Measurements from ENCODE around the gene LBX2.

The LBX2 gene

DNA sequence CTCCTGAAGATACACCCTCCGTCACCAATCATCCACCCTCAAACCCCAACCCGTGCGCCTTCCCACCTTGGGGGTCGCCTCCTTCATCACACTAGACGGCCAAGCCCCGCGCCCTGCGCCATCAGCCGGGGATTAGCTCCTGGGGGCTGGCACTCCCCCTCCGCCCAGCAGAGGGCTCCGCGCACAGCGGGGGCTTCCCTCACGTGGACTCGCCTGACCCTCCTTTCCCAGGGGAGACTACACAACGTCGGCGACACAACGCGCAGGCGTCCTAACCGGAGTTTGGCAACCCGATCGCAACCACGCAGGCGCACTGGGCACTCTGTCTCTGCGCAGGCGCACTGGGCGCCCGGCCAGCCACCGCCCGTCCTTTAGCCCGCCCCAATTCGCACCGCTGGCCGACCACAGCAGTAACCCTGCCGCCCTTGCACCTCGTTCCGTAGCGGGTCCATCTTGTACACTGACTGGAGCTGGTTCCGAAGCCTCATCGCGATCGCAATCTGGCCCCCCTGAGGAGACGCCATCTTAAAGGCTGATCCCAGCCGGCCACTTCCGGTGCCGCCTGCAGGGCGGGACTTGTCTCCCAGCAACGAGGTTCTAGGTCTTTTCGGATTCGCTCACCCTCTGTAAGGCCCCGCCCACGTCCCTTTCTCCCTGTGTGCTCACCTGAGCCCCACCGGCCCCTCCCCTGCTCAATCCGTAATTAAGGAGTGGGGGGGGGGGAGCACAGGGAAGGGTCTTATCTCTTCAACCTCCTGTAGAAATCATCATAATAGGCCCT, 7.9 kb upstream of the LBX2 start, which contains the start of gene PCGF1:
PCGF1 (minus strand) TSS at position 551 of the 781 bp plus-strand sequence; CDS start at position 524, 27 bp downstream.
- in situ Hi-C loops (cut with MboI; ENCODE audit: low sequenced_read_pairs), result no loop called here

DNA sequence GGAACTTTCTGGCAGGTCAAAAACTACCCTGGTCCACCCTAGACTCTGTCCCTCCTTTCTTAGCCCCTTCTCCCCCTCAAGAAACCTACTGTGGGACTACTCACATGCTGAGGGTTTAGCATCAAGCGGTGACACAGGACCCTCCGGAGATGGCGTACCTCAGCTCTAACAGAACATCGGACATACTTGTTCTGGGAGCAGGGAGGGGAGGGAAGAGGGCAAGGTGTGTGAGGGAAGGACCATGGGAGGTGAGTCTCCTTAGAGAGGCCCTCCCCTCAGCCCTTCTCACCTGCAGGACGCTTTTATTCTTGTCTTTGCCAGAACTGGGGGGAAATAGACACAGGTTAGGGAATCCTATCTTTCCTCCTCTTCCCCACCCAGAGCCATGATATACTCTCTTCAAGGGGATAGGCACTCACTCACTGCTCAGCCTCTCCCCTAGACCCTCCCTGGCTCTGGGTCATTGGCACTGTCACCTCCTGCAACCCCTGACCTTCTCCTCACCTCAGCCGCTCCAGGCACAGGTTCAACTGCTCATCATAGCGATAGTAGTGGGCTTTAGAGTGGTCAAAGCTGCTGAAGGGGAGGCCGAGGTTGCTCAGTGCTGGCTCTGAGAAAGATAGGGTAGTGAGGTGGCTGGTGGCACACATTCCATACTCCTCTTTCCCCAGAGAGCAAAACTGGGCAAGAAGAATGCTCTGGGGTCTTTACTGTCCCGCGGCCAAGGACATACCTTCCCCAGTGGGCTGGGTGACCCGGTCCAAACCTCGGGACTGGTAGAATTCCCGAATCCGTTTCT, 6.2 kb upstream of the LBX2 start:
- in situ Hi-C loops (cut with MboI; ENCODE audit: low sequenced_read_pairs), result no loop called here

DNA sequence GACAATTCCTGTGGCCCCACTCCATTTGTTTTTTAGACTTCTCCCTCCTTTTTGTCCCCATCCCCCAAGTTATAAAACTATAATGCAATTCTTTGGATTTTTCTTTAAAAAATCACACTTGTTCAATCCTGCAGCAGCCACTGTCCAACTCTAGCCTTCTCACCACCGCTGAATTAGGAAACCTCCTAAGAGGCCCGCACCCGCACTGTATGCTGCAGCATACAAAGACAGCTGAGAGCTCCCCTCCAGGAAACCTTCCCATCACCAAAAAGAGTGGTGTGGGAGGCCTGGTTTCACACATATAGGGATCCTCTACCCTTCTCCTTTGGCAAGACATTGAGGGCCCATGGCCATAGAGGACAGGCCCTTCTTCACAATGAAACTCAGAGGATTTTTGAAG, 5.2 kb upstream of the LBX2 start:
- in situ Hi-C loops (cut with MboI; ENCODE audit: low sequenced_read_pairs), result no loop called here

GRCh38 chr2:74503506-74504475, 4.4 kb upstream of the LBX2 start:
- in situ Hi-C loops (cut with MboI; ENCODE audit: low sequenced_read_pairs), result no loop called here

DNA sequence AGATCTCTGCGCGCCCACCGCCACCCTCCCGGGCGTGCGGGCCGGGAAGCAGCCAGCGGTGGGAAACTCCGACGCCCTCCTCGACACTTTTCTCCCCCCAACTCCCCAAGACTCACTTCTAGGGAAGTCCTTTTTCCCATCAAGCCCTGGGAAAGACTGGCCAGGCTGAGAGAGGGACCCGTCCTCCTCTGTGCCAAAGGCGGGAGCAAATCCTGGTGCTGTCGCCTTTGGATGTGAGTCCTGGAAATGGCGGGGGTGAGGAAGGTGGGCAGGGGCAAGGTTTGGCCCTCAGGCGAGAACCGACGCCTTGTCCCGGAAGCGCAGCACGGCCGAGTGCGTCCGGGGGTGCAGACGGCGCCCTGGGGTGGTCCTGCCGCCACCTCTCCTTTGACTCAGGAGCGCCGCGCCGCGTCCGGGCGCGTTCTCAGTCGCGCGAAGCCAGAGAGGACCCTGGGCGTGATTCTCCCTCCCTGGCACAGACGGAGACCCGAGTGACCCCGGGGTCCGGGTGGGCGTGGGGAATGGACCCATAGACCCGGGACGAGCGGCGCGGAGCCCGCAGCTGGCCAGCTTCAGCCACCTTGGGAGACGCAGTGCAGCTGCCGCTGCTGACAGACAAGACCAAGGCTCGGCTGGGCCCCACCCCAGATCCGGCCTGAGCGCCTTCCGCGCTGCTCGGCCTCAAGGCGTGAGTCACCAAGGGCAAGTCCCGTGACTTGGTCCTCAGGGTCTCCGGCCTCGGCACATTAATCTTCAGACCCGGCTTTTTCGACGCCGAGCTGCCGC, 3.5 kb upstream of the LBX2 start:
- in situ Hi-C loops (cut with MboI; ENCODE audit: low sequenced_read_pairs), result no loop called here

GRCh38 chr2:74502147-74502719, 2.8 kb upstream of the LBX2 start:
- in situ Hi-C loops (cut with MboI; ENCODE audit: low sequenced_read_pairs), result no loop called here

DNA sequence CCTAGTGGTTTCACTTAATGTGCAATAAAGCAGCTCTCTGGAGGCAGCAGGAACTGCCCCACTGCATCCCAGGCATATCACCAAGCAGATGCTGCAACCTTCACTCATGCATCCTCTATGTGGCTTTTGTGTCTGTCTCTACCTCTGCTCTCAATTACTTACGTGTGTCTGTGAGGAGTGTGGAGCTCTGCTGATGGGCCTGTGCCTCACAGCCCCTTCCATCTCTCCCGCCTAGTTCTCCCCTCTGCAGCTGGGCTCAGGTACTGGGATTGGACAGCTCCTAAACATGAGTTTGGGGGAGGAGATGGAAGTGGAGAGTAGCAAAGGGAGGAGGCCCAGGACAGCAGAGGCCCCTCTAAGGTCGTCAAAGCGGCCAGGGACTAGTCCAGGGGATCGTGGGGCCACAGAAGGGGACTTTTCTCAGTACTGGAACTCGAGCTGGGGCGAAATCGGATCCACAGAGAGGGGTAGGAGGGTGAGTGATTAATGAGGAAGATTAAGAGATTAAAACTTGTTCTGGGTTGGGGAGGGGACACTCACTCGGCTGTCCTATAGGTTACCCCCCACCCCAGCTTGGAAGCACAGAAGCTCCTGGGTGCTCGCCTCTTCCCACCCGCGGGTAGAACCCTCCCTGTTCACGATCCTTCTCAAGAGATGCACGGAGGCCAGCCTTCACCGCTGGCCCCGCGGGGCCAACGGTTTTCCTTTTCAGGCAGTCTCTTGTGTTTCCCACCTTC, 2.1 kb upstream of the LBX2 start:
- in situ Hi-C loops (cut with MboI; ENCODE audit: low sequenced_read_pairs), result no loop called here

DNA sequence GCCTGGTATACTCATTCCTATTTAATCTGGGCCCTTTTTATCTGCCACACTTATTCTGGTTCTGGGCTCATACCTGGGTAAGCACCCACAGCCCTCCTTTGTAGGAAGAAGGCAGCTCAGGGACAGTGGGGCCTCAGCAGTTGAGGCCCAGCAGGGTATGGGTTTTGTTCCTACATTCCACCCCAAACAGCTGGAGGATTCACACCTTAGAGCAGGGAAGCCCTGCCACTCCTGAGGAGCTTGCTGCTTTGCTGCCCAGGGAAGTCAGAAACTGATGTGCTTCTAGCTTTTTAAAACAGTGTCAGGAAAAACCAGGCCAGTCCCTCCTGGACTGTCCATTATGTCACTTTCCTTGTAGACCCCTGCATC, 1.2 kb upstream of the LBX2 start:
- in situ Hi-C loops (cut with MboI; ENCODE audit: low sequenced_read_pairs), result no loop called here

DNA sequence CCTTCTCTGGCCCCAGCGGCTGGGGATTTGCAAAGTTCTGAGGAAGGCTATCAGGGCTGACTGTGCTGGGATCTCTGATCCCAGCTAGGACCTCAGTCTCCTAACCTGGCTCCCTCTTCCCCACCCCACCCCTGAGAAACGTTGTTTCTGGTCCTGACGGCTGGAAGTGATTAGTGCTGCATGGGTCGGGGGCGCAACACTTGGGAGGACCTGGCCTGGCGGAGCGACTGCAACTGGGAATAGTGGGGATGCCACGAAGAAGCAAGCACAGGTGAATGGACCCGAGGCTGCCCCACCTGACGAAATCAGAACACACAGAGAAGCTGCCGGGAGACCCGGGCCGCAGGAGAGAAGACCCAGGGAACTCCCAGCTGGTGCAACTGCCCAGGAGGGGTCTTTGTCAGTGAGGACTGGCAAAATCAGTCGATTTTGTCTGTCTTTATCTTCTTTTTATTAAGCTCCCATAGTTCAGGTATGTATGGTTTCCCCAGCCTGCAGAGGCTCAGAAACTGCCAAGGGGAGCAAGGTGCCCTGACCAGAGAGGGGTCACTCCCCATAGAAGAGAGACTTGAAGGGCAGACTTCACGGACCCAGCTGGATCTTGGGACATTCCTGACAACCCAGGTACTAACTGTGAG, 656 bp upstream of the LBX2 start:
- in situ Hi-C loops (cut with MboI; ENCODE audit: low sequenced_read_pairs), result loop anchor here (25.0 kb wide), 1 partner anchor 87 kb away; no protein-coding TSS in a partner anchor

- in situ Hi-C loops (cut with MboI; ENCODE audit: low sequenced_read_pairs), result loop anchor here (25.0 kb wide), 1 partner anchor 89 kb away; no protein-coding TSS in a partner anchor
Measured at GRCh38 chr2:74498500-74499266, 720 bp downstream of the LBX2 start.

DNA sequence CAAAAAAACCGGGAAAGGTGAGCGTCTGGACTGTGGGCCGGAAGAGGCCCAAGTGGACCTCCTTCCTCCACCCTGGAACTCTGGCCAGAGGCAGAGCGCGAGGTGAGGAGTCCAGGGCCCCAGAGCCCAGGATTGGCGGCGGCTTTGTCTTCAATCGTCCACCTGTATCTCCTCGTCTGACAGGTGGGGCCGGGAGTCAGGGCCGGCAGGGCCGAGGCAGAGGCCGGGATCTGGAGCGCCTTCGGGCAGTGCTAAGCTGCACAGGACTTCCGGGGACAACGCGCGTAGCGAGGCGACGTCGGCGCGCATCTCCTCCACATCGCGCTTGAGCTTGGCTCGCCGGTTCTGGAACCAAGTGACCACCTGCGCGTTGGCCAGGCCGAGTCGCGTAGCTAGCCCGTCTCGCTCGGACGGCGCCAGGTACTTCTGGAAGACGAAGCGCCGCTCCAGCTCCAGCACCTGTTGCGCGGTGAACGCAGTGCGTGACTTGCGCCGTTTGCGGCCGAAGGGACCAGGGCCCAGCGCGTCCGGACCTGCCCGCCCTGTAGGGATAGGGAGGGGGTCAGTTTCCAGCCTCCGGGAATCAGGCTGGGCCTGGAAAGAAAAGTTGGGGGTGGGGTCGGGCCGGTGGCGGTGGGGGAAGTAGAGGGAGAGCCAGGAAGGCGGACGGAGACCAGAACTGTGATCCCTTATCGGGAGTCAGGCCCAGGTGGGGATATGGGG, 1.5 kb downstream of the LBX2 start:
- in situ Hi-C loops (cut with MboI; ENCODE audit: low sequenced_read_pairs), result loop anchor here (25.0 kb wide), 1 partner anchor 89 kb away; no protein-coding TSS in a partner anchor

DNA sequence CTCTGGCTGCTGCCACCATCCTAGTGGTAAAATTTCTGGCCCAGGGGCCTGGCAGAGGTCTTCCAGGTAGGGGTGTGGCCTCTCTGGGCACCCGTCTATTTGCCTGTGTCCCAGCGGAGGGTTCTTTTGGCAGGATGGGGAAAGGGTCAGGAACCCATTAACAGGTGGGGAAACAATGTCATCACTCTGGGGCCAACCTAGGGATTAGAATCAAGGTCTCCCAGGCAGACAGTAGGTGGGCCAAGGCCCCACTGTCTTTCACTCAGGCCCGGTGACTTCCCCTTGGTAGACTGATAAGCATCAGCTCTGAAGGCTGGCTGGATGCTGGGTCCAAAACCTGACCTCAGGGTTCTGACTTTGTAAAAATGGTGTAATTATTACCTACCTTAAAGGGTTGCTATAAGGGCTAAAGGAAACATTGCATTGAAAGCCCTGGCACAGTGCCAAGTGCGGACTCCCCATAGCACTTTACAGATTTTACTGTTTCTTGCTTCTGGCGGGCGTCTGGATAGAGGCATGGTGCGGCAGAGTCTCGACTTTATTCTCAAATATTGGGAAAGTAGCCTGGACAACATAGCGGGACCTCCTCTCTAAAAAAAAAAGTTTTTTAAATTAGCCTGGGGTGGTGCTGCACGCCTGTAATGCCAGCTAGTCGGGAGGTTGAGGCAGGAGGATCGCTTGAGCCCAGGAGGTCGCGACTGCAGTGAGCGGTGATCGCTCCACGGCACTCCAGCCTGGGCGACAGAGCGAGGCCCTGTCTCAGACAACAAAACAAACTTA, 2.2 kb downstream of the LBX2 start:
- in situ Hi-C loops (cut with MboI; ENCODE audit: low sequenced_read_pairs), result loop anchor here (25.0 kb wide), 1 partner anchor 90 kb away; no protein-coding TSS in a partner anchor

DNA sequence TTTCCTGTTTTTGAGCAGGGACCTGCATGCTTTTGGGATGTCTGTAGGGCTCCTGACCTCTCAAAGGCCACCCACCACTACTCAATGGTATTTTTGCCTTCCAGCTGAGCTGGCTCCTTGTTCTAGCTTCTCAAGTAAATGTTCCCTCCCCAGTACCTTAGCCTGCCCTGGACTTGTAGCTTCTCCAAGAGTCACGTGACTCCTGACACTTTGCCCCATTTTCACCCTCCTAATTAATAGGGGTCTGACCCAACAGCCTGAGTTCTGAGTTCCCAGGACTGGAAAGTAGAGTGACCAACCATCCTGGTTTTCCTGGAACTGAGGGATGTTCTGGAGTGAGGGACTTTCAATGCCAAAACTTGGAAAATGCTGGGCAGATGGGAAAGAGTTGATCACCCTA, 4.0 kb downstream of the LBX2 start:
- in situ Hi-C loops (cut with MboI; ENCODE audit: low sequenced_read_pairs), result loop anchor here (25.0 kb wide), 1 partner anchor 92 kb away; no protein-coding TSS in a partner anchor

DNA sequence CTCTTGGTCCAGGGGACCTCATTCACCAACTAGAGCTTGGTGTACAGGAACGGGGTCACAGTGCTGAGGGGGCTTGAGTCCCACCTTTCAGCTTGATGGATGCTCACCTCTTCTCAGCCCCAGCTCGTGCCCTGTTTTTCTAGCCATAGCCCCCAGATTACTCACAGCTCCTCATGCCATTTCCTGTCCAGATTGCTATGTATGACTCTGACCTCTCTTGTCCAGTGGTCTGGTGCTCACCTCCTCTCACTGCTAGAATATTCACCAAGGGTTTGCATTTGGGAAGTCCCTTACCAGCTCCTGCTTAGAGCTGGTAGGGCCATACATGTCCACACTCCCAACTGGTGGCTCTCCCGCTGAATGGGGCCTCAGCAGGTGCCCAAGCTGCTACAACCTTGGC, 5.9 kb downstream of the LBX2 start:
- in situ Hi-C loops (cut with MboI; ENCODE audit: low sequenced_read_pairs), result loop anchor here (25.0 kb wide), 1 partner anchor 94 kb away; no protein-coding TSS in a partner anchor

DNA sequence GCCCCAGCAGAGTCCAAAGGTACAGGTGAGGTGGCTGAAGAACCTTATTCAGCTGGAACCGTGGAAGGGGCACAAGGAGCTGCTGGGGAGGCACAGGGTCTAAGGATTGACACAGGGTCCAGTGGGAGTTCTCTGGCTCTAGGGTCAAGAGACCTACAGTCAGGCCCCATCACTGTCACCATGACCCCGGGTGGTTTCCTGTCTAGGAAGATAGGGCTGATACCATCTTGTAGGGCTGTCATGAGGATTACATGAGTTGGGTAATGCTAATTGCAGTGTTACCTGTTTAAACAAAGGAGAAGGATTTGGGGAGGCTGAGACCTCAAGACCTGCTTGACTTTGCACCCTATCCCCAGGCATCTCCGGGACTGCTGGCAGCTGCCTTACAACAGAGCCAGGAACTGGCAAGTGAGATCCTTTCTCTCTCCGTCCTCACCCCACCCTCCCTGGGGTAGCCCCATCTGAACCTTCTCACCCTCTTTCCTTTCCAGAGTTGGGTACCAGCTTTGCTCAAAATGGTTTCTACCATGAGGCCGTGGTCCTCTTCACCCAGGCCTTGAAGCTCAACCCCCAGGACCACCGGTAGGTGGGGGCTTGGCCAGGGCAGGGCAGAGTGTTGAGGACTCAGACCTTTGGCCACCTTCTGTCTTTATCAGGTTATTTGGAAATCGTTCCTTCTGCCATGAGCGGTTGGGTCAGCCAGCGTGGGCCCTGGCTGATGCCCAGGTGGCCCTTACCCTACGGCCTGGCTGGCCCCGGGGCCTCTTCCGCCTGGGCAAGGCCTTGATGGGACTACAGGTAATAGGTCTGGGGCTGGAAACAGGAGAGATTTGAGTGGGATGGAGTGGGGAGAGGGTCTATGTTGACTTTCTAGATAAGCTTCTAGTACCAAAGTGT, 7.5 kb downstream of the LBX2 start:
- in situ Hi-C loops (cut with MboI; ENCODE audit: low sequenced_read_pairs), result loop anchor here (25.0 kb wide), 1 partner anchor 95 kb away; no protein-coding TSS in a partner anchor

Measured in HL-60/S4 treated with phorbol 12-myristate 13-acetate at 8.2 ng/mL for 4 days and 3 days (cell line).